Neural progenitor cell (in vitro differentiated cells): ENCODE results near the gene ST3GAL4.

Experiments
- EZH2phosphoT487 ChIP-seq: fragments of 200-600 bp; sonication (generic); IDR thresholded peaks from 2 replicates; pipeline ENCODE4 v1.6.1; 2017; ENCODE audit warnings: antibody characterized with exemption
- TF ChIP-seq, protein P1 (sequence below): fragments of 200-600 bp; sonication (generic); IDR thresholded peaks from 2 replicates; pipeline ENCODE4 v1.5.1; 2017; ENCODE audit warnings: antibody characterized with exemption, mild to moderate bottlenecking

- TF ChIP-seq, protein P1, sequence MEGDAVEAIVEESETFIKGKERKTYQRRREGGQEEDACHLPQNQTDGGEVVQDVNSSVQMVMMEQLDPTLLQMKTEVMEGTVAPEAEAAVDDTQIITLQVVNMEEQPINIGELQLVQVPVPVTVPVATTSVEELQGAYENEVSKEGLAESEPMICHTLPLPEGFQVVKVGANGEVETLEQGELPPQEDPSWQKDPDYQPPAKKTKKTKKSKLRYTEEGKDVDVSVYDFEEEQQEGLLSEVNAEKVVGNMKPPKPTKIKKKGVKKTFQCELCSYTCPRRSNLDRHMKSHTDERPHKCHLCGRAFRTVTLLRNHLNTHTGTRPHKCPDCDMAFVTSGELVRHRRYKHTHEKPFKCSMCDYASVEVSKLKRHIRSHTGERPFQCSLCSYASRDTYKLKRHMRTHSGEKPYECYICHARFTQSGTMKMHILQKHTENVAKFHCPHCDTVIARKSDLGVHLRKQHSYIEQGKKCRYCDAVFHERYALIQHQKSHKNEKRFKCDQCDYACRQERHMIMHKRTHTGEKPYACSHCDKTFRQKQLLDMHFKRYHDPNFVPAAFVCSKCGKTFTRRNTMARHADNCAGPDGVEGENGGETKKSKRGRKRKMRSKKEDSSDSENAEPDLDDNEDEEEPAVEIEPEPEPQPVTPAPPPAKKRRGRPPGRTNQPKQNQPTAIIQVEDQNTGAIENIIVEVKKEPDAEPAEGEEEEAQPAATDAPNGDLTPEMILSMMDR = no peak
- no peak for TF ChIP-seq EZH2phosphoT487
These were observed 57.9 kb downstream of the ST3GAL4 start for GRCh38 chr11:126413426-126413825.
